Parathyroid adenoma (tissue), 2 donors: Measurements from ENCODE around the gene MAPT.
"Not testable (repeated sequence)": the region's sequence is repeated elsewhere in the genome, so short reads cannot be mapped to it uniquely, and the experiment has no call there.

Source experiments
- H2AFZ ChIP-seq: fragments of 300-600 bp; sonication (generic); one replicate; pipeline ENCODE4 v1.7.0; 2017; ENCODE audit warnings: antibody characterized with exemption, mild to moderate bottlenecking
- H3K27ac ChIP-seq: fragments of 300-600 bp; sonication (generic); one replicate; pipeline ENCODE4 v1.7.0; 2017
- H3K27me3 ChIP-seq: fragments of 300-600 bp; sonication (generic); one replicate; pipeline ENCODE4 v1.7.0; 2017; ENCODE audit warnings: low read length; ENCODE audit not compliant: control insufficient read depth, insufficient read depth
- H3K36me3 ChIP-seq: fragments of 300-600 bp; sonication (generic); one replicate; pipeline ENCODE4 v1.7.0; 2017; ENCODE audit warnings: low read length; ENCODE audit not compliant: control insufficient read depth, insufficient read depth
- H3K4me1 ChIP-seq: fragments of 300-600 bp; sonication (generic); one replicate; pipeline ENCODE4 v1.7.0; 2017; ENCODE audit warnings: control low read depth
- H3K4me2 ChIP-seq: fragments of 300-600 bp; sonication (generic); one replicate; pipeline ENCODE4 v1.7.0; 2017; ENCODE audit warnings: low read length
- H3K4me3 ChIP-seq: fragments of 300-600 bp; sonication (generic); one replicate; pipeline ENCODE4 v1.7.0; 2017; ENCODE audit warnings: low read depth, low read length
- H3K79me2 ChIP-seq: fragments of 300-600 bp; sonication (generic); one replicate; pipeline ENCODE4 v1.7.0; 2017; ENCODE audit warnings: control low read depth
- H3K9ac ChIP-seq: fragments of 300-600 bp; sonication (generic); one replicate; pipeline ENCODE4 v1.7.0; 2017; ENCODE audit warnings: mild to moderate bottlenecking
- H3K9me3 ChIP-seq: fragments of 300-600 bp; sonication (generic); one replicate; pipeline ENCODE4 v1.7.0; 2017; ENCODE audit warnings: low read length; ENCODE audit not compliant: control insufficient read depth
- CTCF ChIP-seq: fragments of 300-600 bp; sonication (generic); IDR thresholded peaks from one replicate; pipeline ENCODE4 v1.7.0; 2017; ENCODE audit warnings: antibody characterized with exemption, mild to moderate bottlenecking
- donor health status: primary hyperparathyroidism.

MAPT gene

DNA sequence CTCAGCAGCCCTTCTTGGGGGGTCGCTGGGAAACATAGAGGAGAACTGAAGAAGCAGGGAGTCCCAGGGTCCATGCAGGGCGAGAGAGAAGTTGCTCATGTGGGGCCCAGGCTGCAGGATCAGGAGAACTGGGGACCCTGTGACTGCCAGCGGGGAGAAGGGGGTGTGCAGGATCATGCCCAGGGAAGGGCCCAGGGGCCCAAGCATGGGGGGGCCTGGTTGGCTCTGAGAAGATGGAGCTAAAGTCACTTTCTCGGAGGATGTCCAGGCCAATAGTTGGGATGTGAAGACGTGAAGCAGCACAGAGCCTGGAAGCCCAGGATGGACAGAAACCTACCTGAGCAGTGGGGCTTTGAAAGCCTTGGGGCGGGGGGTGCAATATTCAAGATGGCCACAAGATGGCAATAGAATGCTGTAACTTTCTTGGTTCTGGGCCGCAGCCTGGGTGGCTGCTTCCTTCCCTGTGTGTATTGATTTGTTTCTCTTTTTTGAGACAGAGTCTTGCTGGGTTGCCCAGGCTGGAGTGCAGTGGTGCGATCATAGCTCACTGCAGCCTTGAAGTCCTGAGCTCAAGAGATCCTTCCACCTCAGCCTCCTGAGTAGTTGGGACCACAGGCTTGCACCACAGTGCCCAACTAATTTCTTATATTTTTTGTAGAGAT is 108.1 kb downstream of the MAPT start:
- H3K4me3 ChIP-seq: no peak overlapping the region
- H3K79me2 ChIP-seq: no peaks in the 10 kb centered on the region
- no peak overlapping the region for H3K27ac ChIP-seq
- H3K9ac ChIP-seq: no peak overlapping the region
- no peaks in the 10 kb centered on the region for H3K9me3 ChIP-seq
- H2AFZ ChIP-seq: no peak overlapping the region
- no peaks in the 10 kb centered on the region for H3K36me3 ChIP-seq
- TF ChIP-seq CTCF: peak; percentile 98
- H3K27me3 ChIP-seq: no peaks in the 10 kb centered on the region
- no peak overlapping the region for H3K4me2 ChIP-seq
- H3K4me1 ChIP-seq: peaks cover 9% of the 10 kb centered on the region

GRCh38 chr17:46002973-46003316 is 108.6 kb downstream of the MAPT start:
- Histone ChIP-seq H3K9ac (no peak overlapping the region), H3K27ac (no peak overlapping the region)
- no peak for TF ChIP-seq CTCF

DNA sequence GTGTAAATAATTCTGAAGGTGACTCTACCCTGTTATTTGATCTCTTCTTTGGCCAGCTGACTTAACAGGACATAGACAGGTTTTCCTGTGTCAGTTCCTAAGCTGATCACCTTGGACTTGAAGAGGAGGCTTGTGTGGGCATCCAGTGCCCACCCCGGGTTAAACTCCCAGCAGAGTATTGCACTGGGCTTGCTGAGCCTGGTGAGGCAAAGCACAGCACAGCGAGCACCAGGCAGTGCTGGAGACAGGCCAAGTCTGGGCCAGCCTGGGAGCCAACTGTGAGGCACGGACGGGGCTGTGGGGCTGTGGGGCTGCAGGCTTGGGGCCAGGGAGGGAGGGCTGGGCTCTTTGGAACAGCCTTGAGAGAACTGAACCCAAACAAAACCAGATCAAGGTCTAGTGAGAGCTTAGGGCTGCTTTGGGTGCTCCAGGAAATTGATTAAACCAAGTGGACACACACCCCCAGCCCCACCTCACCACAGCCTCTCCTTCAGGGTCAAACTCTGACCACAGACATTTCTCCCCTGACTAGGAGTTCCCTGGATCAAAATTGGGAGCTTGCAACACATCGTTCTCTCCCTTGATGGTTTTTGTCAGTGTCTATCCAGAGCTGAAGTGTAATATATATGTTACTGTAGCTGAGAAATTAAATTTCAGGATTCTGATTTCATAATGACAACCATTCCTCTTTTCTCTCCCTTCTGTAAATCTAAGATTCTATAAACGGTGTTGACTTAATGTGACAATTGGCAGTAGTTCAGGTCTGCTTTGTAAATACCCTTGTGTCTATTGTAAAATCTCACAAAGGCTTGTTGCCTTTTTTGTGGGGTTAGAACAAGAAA is 109.8 kb downstream of the MAPT start:
- no peak overlapping the region for H3K9ac ChIP-seq

More at GRCh38 chr17:46002973-46003316, 108.6 kb downstream of the MAPT start:
- no peak overlapping the region for H3K4me2 ChIP-seq
- peaks cover 9% of the 10 kb centered on the region for H3K4me1 ChIP-seq
- no peaks in the 10 kb centered on the region for H3K79me2 ChIP-seq
- no peak overlapping the region for H2AFZ ChIP-seq
- H3K27me3 ChIP-seq: no peaks in the 10 kb centered on the region
- H3K36me3 ChIP-seq: no peaks in the 10 kb centered on the region
- H3K9me3 ChIP-seq: no peaks in the 10 kb centered on the region
- no peak overlapping the region for H3K4me3 ChIP-seq

DNA sequence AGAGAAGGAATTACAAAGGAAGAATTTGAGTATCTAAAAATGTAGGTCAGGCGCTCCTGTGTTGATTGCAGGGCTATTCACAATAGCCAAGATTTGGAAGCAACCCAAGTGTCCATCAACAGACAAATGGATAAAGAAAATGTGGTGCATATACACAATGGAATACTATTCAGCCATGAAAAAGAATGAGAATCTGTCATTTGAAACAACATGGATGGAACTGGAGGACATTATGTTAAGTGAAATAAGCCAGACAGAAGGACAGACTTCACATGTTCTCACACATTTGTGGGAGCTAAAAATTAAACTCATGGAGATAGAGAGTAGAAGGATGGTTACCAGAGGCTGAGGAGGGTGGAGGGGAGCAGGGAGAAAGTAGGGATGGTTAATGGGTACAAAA is 111.7 kb downstream of the MAPT start:
- H3K27me3 ChIP-seq, H3K9me3 ChIP-seq, H3K4me3 ChIP-seq, H3K4me1 ChIP-seq, H3K79me2 ChIP-seq, H3K36me3 ChIP-seq, H3K27ac ChIP-seq, H2AFZ ChIP-seq, H3K9ac ChIP-seq, H3K4me2 ChIP-seq: not testable (repeated sequence)

More for the DNA sequence above, 109.8 kb downstream of the MAPT start:
- Histone ChIP-seq H3K4me1 (peaks cover 9% of the 10 kb centered on the region), H3K4me2 (no peak overlapping the region), H3K9me3 (no peaks in the 10 kb centered on the region), H3K27me3 (no peaks in the 10 kb centered on the region), H3K27ac (peak overlapping the region; percentile 30), H3K36me3 (no peaks in the 10 kb centered on the region), H3K79me2 (no peaks in the 10 kb centered on the region), H3K4me3 (no peak overlapping the region), H2AFZ (peak overlapping the region; percentile 19)
- no peak for TF ChIP-seq CTCF

DNA sequence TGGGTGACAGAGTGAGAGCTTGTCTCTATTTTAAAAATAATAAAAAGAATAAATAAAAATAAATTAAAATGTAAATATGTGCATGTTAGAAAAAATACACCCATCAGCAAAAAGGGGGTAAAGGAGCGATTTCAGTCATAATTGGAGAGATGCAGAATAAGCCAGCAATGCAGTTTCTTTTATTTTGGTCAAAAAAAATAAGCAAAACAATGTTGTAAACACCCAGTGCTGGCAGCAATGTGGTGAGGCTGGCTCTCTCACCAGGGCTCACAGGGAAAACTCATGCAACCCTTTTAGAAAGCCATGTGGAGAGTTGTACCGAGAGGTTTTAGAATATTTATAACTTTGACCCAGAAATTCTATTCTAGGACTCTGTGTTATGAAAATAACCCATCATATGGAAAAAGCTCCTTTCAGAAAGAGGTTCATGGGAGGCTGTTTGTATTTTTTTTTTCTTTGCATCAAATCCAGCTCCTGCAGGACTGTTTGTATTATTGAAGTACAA is 113.2 kb downstream of the MAPT start:
- TF ChIP-seq CTCF: no peak
- Histone ChIP-seq H3K27ac (no peak overlapping the region), H3K36me3 (no peaks in the 10 kb centered on the region), H3K27me3 (no peaks in the 10 kb centered on the region), H3K4me1 (peaks cover 9% of the 10 kb centered on the region), H3K9me3 (no peaks in the 10 kb centered on the region), H2AFZ (no peak overlapping the region), H3K4me2 (no peak overlapping the region), H3K4me3 (no peak overlapping the region), H3K9ac (no peak overlapping the region), H3K79me2 (no peaks in the 10 kb centered on the region)
